ENCODE results near the gene PCDH9.
"Not testable (repeated sequence)": the region's sequence is repeated elsewhere in the genome, so short reads cannot be mapped to it uniquely, and the experiment has no call there.

PCDH9 gene

GRCh38 chr13:66296875-66297274 lies 933.3 kb downstream of the PCDH9 start:
- no peaks in the 10 kb centered on the region for H3K27me3 ChIP-seq (ENCODE audit: insufficient read depth, low read length, poor library complexity, severe bottlenecking)
- no peak overlapping the region for H3K9ac ChIP-seq (ENCODE audit: low read depth, low read length, poor library complexity, severe bottlenecking)
- no peaks in the 10 kb centered on the region for H3F3A ChIP-seq (ENCODE audit: low read depth)
- no peak overlapping the region for H3K4me3 ChIP-seq (ENCODE audit: low read length, poor library complexity, severe bottlenecking)
- no peak overlapping the region for H2AFZ ChIP-seq (ENCODE audit: low read length)
- no peaks in the 10 kb centered on the region for H3K9me2 ChIP-seq (replicated peaks; ENCODE audit: low read depth, low read length)
- no peak for TF ChIP-seq EZH2phosphoT487 (IDR thresholded peaks at IDR 0.05; ENCODE audit: borderline replicate concordance)
- no peak for TF ChIP-seq CTCF (conservative IDR thresholded peaks at IDR 0.05; ENCODE audit: low read length)
- H4K20me1 ChIP-seq (ENCODE audit: insufficient read depth, low read length, poor library complexity, severe bottlenecking), result no peaks in the 10 kb centered on the region
- no peaks in the 10 kb centered on the region for H3K36me3 ChIP-seq (ENCODE audit: insufficient read depth, low read length)
- no peak overlapping the region for H3K4me2 ChIP-seq (ENCODE audit: low read depth, low read length, poor library complexity, severe bottlenecking)
- no peaks in the 10 kb centered on the region for H3K4me1 ChIP-seq (ENCODE audit: insufficient read depth, low read length, poor library complexity, severe bottlenecking)
- no peaks in the 10 kb centered on the region for H3K9me3 ChIP-seq (ENCODE audit: insufficient read depth, low read depth, low read length)
- H3K79me2 ChIP-seq (ENCODE audit: insufficient read depth, low read length), result no peaks in the 10 kb centered on the region

- H3K9ac ChIP-seq (ENCODE audit: low read depth, low read length, poor library complexity, severe bottlenecking), result no peak overlapping the region
- TF ChIP-seq CTCF (conservative IDR thresholded peaks at IDR 0.05; ENCODE audit: low read length), result no peak
- TF ChIP-seq EZH2phosphoT487 (IDR thresholded peaks at IDR 0.05; ENCODE audit: borderline replicate concordance), result no peak
- H3K4me3 ChIP-seq (ENCODE audit: low read length, poor library complexity, severe bottlenecking), result no peak overlapping the region
- H2AFZ ChIP-seq (ENCODE audit: low read length), result no peak overlapping the region
- no peaks in the 10 kb centered on the region for H3K9me2 ChIP-seq (replicated peaks; ENCODE audit: low read depth, low read length)
- no peaks in the 10 kb centered on the region for H3K36me3 ChIP-seq (ENCODE audit: insufficient read depth, low read length)
- H3K4me1 ChIP-seq (ENCODE audit: insufficient read depth, low read length, poor library complexity, severe bottlenecking), result no peaks in the 10 kb centered on the region
- H3K9me3 ChIP-seq (ENCODE audit: insufficient read depth, low read depth, low read length), result no peaks in the 10 kb centered on the region
- H3K79me2 ChIP-seq (ENCODE audit: insufficient read depth, low read length), result no peaks in the 10 kb centered on the region
- H3K4me2 ChIP-seq (ENCODE audit: low read depth, low read length, poor library complexity, severe bottlenecking), result no peak overlapping the region
- H4K20me1 ChIP-seq (ENCODE audit: insufficient read depth, low read length, poor library complexity, severe bottlenecking), result no peaks in the 10 kb centered on the region
- no peaks in the 10 kb centered on the region for H3F3A ChIP-seq (ENCODE audit: low read depth)
- no peaks in the 10 kb centered on the region for H3K27me3 ChIP-seq (ENCODE audit: insufficient read depth, low read length, poor library complexity, severe bottlenecking)
Measured at GRCh38 chr13:66296328-66296727, 933.8 kb downstream of the PCDH9 start.

- not testable (repeated sequence) for H3K27me3 ChIP-seq (ENCODE audit: insufficient read depth, low read length, poor library complexity, severe bottlenecking); H4K20me1 ChIP-seq (ENCODE audit: insufficient read depth, low read length, poor library complexity, severe bottlenecking); H3K4me2 ChIP-seq (ENCODE audit: low read depth, low read length, poor library complexity, severe bottlenecking); H3K4me3 ChIP-seq (ENCODE audit: low read length, poor library complexity, severe bottlenecking); H3K79me2 ChIP-seq (ENCODE audit: insufficient read depth, low read length); H3K36me3 ChIP-seq (ENCODE audit: insufficient read depth, low read length); H3K4me1 ChIP-seq (ENCODE audit: insufficient read depth, low read length, poor library complexity, severe bottlenecking); H3F3A ChIP-seq (ENCODE audit: low read depth); H3K9me2 ChIP-seq (replicated peaks; ENCODE audit: low read depth, low read length); H2AFZ ChIP-seq (ENCODE audit: low read length); H3K9ac ChIP-seq (ENCODE audit: low read depth, low read length, poor library complexity, severe bottlenecking); H3K9me3 ChIP-seq (ENCODE audit: insufficient read depth, low read depth, low read length)
Measured at GRCh38 chr13:66286806-66287205, 943.3 kb downstream of the PCDH9 start.

- no peak overlapping the region for H3K9ac ChIP-seq (ENCODE audit: low read depth, low read length, poor library complexity, severe bottlenecking)
- H2AFZ ChIP-seq (ENCODE audit: low read length), result no peak overlapping the region
- no peaks in the 10 kb centered on the region for H3K9me2 ChIP-seq (replicated peaks; ENCODE audit: low read depth, low read length)
- H4K20me1 ChIP-seq (ENCODE audit: insufficient read depth, low read length, poor library complexity, severe bottlenecking), result no peaks in the 10 kb centered on the region
- H3K79me2 ChIP-seq (ENCODE audit: insufficient read depth, low read length), result no peaks in the 10 kb centered on the region
- H3K4me1 ChIP-seq (ENCODE audit: insufficient read depth, low read length, poor library complexity, severe bottlenecking), result no peaks in the 10 kb centered on the region
- no peaks in the 10 kb centered on the region for H3K9me3 ChIP-seq (ENCODE audit: insufficient read depth, low read depth, low read length)
- no peak overlapping the region for H3K4me3 ChIP-seq (ENCODE audit: low read length, poor library complexity, severe bottlenecking)
- H3F3A ChIP-seq (ENCODE audit: low read depth), result no peaks in the 10 kb centered on the region
- no peaks in the 10 kb centered on the region for H3K27me3 ChIP-seq (ENCODE audit: insufficient read depth, low read length, poor library complexity, severe bottlenecking)
- TF ChIP-seq CTCF (conservative IDR thresholded peaks at IDR 0.05; ENCODE audit: low read length) (no peak), EZH2phosphoT487 (IDR thresholded peaks at IDR 0.05; ENCODE audit: borderline replicate concordance) (no peak)
- H3K4me2 ChIP-seq (ENCODE audit: low read depth, low read length, poor library complexity, severe bottlenecking), result no peak overlapping the region
- no peaks in the 10 kb centered on the region for H3K36me3 ChIP-seq (ENCODE audit: insufficient read depth, low read length)
Measured at GRCh38 chr13:66275416-66275815, 954.7 kb downstream of the PCDH9 start.

All from Loucy (cell line).